Fibroblast of lung (primary cell): ENCODE measurements around the gene AKR1E2. TPM values are rescaled to one million over a fixed set of nuclear protein-coding genes. Genes with fewer than 3 reads are reported as not detected.
A peak's percentile ranks its signal among the peaks of the same experiment; 100 is the strongest.

Source experiments
- DNase-seq, 2 donors: peaks; one replicate each; pipeline versions ENCODE4 v3.0.0 to v3.0.0-alpha.2; 2010; ENCODE audit warnings: low read depth in 2 of 2
- H2AFZ ChIP-seq: 2 replicates; pipeline ENCODE4 v1.5.1; 2012; ENCODE audit warnings: low read length, control low read depth, inconsistent platforms
- H3K27ac ChIP-seq: 2 replicates; pipeline ENCODE4 v1.5.1; 2011; ENCODE audit warnings: low read length, control low read depth; ENCODE audit not compliant: insufficient read depth
- H3K27me3 ChIP-seq: 2 replicates; pipeline ENCODE4 v1.5.1; 2011; ENCODE audit warnings: mild to moderate bottlenecking, low read length; ENCODE audit not compliant: control insufficient read depth, insufficient read depth
- H3K36me3 ChIP-seq: 2 replicates; pipeline ENCODE4 v1.5.1; 2011; ENCODE audit warnings: low read length; ENCODE audit not compliant: control insufficient read depth, insufficient read depth
- H3K4me1 ChIP-seq: 2 replicates; pipeline ENCODE4 v1.5.1; 2011; ENCODE audit warnings: low read length; ENCODE audit not compliant: control insufficient read depth, insufficient read depth; ENCODE audit errors: extremely low read depth
- H3K4me2 ChIP-seq: 2 replicates; pipeline ENCODE4 v1.5.1; 2011; ENCODE audit warnings: low read length, control low read depth; ENCODE audit not compliant: insufficient read depth; ENCODE audit errors: extremely low read depth
- H3K4me3 ChIP-seq, 4 experiments: fragments of 200-600 bp in 1 of 4; sonication (generic) in 1 of 4; replicated peaks in 1 of 4; 2 replicates each; pipeline ENCODE4 v1.5.1; 2011 to 2016; ENCODE audit warnings: low read length in 4 of 4, low read depth in 3 of 4, mild to moderate bottlenecking in 3 of 4, control low read depth in 2 of 4, inconsistent platforms in 1 of 4, mixed read lengths in 1 of 4; ENCODE audit not compliant: insufficient read depth in 1 of 4; ENCODE audit errors: control extremely low read depth in 1 of 4
- H3K79me2 ChIP-seq: 2 replicates; pipeline ENCODE4 v1.5.1; 2012; ENCODE audit warnings: mild to moderate bottlenecking, low read length, inconsistent platforms; ENCODE audit not compliant: control insufficient read depth, insufficient read depth
- H3K9ac ChIP-seq: 2 replicates; pipeline ENCODE4 v1.5.1; 2011; ENCODE audit warnings: mild to moderate bottlenecking, low read length, control low read depth; ENCODE audit not compliant: insufficient read depth
- H3K9me3 ChIP-seq: 2 replicates; pipeline ENCODE4 v1.5.1; 2012; ENCODE audit warnings: low read depth, low read length; ENCODE audit not compliant: control insufficient read depth, insufficient read depth
- H4K20me1 ChIP-seq: 2 replicates; pipeline ENCODE4 v1.5.1; 2011; ENCODE audit warnings: low read length; ENCODE audit not compliant: control insufficient read depth, insufficient read depth; ENCODE audit errors: extremely low read depth
- EZH2 ChIP-seq: IDR thresholded peaks from 2 replicates; pipeline ENCODE4 v1.5.1; 2012; ENCODE audit warnings: low read length, control low read depth, mild to moderate bottlenecking; ENCODE audit errors: missing control alignments
- polyA plus RNA-seq, 2 donors: library from polyadenylated mRNA; depleted of rRNA in 1 of 2; stranded (reverse) in 1 of 2; unstranded in 1 of 2; fragments of >200 nt; gene quantifications; 2 replicates each; pipeline ENCODE4 v1.2.1, GENCODE V29; 2011 to 2012; ENCODE audit warnings: missing spikeins in 1 of 2
- total RNA-seq: library from RNA; depleted of rRNA; stranded (reverse); fragments of >200 nt; gene quantifications from 2 replicates; pipeline ENCODE4 v1.2.1, GENCODE V29; 2014
- TF ChIP-seq, protein P1 (sequence below), 2 donors: IDR thresholded peaks in 1 of 2; conservative IDR thresholded peaks in 1 of 2; 1 replicate in 1 of 2; 2 replicates in 1 of 2; pipeline ENCODE4 v1.5.1; 2011 to 2012; ENCODE audit warnings: low read length in 2 of 2, control low read depth in 1 of 2, inconsistent platforms in 1 of 2, low read depth in 1 of 2, mild to moderate bottlenecking in 1 of 2

AKR1E2 gene
- total and polyA plus RNA-seq, 2 donors (not counting 1 experiment from before 2014, with no cell fraction given) = 2.2 to 11.7 TPM

DNA sequence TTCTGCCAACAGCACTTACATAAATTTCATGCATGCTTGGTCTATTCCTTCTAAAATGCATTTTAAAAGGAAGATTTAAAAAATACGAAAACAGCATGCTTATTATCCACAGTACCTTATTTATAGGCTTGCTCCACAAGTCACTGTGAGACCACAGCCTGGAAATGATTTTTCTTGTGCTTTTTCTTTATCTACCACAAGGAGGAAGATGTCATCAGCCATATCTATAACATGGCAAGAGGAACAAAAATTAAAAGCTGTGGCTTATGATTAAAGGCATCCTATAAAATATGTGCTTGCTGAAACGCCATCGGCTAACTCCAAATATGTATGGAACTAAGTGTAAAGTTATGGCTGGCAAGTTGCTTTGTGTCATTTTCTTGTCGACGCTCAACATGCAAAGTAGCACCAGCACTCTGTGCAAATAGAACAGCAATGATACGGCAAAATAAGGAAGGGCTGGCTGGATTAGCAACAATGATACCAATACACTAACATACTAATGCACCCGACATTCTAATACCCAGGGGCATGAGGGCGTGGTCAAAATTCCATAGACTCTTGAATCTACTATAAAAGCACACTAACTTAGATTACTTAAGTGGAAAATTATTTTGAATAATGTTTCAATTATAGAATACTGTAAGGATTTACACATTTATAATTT lies 41.2 kb upstream of the AKR1E2 start:
- H3K4me3 ChIP-seq = no peak overlapping the region
- no peaks in the 10 kb centered on the region for H3K36me3 ChIP-seq
- H3K9me3 ChIP-seq = no peaks in the 10 kb centered on the region
- H4K20me1 ChIP-seq = no peaks in the 10 kb centered on the region
- no peak overlapping the region for H3K4me2 ChIP-seq
- no peaks in the 10 kb centered on the region for H3K27me3 ChIP-seq
- TF ChIP-seq, protein P1, sequence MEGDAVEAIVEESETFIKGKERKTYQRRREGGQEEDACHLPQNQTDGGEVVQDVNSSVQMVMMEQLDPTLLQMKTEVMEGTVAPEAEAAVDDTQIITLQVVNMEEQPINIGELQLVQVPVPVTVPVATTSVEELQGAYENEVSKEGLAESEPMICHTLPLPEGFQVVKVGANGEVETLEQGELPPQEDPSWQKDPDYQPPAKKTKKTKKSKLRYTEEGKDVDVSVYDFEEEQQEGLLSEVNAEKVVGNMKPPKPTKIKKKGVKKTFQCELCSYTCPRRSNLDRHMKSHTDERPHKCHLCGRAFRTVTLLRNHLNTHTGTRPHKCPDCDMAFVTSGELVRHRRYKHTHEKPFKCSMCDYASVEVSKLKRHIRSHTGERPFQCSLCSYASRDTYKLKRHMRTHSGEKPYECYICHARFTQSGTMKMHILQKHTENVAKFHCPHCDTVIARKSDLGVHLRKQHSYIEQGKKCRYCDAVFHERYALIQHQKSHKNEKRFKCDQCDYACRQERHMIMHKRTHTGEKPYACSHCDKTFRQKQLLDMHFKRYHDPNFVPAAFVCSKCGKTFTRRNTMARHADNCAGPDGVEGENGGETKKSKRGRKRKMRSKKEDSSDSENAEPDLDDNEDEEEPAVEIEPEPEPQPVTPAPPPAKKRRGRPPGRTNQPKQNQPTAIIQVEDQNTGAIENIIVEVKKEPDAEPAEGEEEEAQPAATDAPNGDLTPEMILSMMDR (conservative IDR thresholded peaks at IDR 0.05 in 1 of 2, IDR thresholded peaks at IDR 0.05 in 1 of 2; ENCODE audit: low read depth in 1 of 2, low read length in 2 of 2) = peak in 1 of 2 donors; percentile 3
- TF ChIP-seq EZH2 = no peak
- DNase-seq = no peak
- H3K9ac ChIP-seq = no peak overlapping the region
- no peak overlapping the region for H2AFZ ChIP-seq
- H3K27ac ChIP-seq = no peak overlapping the region
- no peaks in the 10 kb centered on the region for H3K79me2 ChIP-seq
- peaks cover 2% of the 10 kb centered on the region for H3K4me1 ChIP-seq

DNA sequence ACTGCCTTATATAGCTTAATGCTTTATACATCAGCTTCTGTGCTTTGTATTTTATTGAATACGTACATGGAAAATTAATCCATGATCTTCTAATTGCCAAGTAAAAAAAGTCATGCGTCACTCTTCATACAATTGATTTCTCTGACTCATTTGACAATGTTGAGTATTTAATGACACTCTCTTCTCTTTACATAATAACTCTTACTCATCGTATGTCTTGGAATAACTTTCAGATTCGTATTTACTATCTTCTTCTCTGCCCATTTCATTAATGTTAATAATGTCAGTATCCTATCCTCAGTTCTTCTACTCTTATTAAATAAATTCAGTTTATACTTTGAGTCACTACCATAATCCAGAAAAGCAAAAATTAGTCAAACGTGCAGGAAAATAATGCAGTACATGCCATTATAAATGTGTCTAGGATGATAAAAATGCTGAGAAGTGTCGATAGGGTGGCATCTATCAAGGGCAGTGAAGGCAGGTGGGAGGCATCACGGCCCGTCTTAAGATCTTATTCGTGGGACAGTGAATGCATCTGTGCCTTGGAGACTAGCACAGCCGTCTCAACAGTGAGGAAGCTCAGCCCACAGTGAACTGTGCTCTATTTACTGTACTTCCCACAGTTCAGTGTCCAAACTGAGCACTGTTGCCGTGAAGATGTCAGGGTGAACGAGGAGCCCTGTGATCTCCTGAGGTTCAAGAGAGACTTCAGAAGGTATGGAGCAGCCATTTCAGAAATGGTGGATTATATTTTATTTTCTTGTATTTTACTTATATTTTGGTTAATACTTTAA lies 39.8 kb upstream of the AKR1E2 start:
- Histone ChIP-seq H3K4me2 (no peak overlapping the region), H3K27ac (no peak overlapping the region), H3K4me1 (no peaks in the 10 kb centered on the region), H3K9me3 (no peaks in the 10 kb centered on the region), H3K79me2 (no peaks in the 10 kb centered on the region), H3K36me3 (no peaks in the 10 kb centered on the region), H2AFZ (no peak overlapping the region), H4K20me1 (no peaks in the 10 kb centered on the region), H3K27me3 (no peaks in the 10 kb centered on the region), H3K9ac (no peak overlapping the region), H3K4me3 (no peak overlapping the region)
- TF ChIP-seq, protein P1 (conservative IDR thresholded peaks at IDR 0.05 in 1 of 2, IDR thresholded peaks at IDR 0.05 in 1 of 2; ENCODE audit: low read depth in 1 of 2, low read length in 2 of 2) = no peak
- no peak for TF ChIP-seq EZH2
- DNase-seq = no peak

DNA sequence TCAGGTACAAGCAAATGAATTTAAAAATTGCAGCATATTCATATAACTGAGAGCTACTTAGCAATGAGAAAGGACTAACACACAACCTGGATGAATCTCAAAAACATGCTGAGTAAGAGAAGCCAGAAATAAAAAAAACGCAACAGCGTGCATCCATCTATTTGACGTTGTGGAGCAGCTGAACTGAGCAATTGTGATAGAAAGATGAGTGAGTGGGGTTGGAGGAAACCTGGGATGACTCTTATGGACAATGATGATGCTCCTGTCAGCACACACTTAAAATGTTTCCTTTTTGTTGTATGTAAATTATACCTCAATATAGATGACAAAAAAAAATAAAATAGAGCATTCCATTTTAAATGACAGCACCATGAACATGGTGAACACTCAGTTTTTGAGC lies 36.0 kb upstream of the AKR1E2 start:
- no peak for DNase-seq
- TF ChIP-seq, protein P1 (conservative IDR thresholded peaks at IDR 0.05 in 1 of 2, IDR thresholded peaks at IDR 0.05 in 1 of 2; ENCODE audit: low read depth in 1 of 2, low read length in 2 of 2) = no peak
- TF ChIP-seq EZH2 = no peak
- Histone ChIP-seq H3K4me1 (no peaks in the 10 kb centered on the region), H3K36me3 (no peaks in the 10 kb centered on the region), H2AFZ (no peak overlapping the region), H3K27me3 (no peaks in the 10 kb centered on the region), H4K20me1 (no peaks in the 10 kb centered on the region), H3K27ac (no peak overlapping the region), H3K4me2 (no peak overlapping the region), H3K79me2 (no peaks in the 10 kb centered on the region), H3K9me3 (no peaks in the 10 kb centered on the region), H3K4me3 (no peak overlapping the region), H3K9ac (no peak overlapping the region)
